Activated naive CD4-positive, alpha-beta T cell (primary cell): ENCODE data around the gene ATP8B3.
"Not testable (repeated sequence)": the region's sequence is repeated elsewhere in the genome, so short reads cannot be mapped to it uniquely, and the experiment has no call there.

Experiments
- DNase-seq, 4 experiments: peaks; one replicate each; lab custom pipeline; 2025; lab: John Stamatoyannopoulos, UW

Gene ATP8B3

DNA sequence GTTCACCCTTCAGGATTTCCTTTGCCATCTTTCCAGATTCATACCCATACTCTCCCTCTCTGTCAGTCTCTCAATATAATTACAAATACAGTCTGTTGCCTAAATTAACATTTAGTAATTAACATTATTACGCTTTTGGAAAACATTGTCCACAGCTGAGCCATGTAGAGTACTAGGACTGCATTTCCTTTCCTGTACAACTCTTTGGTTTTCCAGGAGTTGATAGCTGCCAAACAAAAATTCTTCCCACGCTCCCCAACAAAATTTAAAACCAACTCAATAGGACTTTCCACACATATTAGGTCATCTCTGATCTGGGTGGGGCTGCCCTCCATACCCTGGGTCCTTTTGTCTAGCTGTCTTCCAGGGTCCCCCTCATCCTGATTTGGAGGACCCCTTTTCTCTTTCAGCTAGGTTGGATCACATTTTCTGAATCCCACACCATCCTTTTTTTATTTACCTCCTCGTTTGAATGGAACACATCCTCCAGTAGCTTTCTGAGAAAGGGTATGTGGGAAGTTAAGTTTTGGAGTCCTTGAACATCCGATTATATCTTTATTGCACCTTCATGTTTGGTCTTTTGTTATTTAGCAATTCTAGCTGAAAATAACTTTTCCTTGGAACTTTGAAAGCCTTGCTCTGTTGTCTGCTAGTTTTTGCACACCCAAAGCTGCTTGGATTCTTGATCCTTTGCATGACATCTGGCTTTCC lies 41.1 kb downstream of the ATP8B3 start:
- no peak for DNase-seq

DNA sequence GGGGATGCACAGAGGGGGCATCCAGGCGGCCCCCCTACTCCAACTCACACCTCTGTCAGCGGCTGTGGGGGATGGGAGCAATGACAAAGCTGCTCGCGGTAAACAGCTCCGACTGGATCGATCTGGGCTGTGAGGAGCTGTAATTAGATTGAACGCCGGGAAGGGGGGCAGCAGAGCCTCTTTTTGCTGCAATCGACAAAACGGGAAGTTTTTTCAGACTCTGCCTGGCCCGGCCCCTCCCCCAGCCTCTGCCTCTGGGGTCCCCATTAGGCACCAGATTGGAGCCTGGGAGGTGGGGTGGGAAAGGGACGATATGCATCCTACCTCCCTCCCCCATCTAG lies 42.5 kb downstream of the ATP8B3 start:
- no peak for DNase-seq

DNA sequence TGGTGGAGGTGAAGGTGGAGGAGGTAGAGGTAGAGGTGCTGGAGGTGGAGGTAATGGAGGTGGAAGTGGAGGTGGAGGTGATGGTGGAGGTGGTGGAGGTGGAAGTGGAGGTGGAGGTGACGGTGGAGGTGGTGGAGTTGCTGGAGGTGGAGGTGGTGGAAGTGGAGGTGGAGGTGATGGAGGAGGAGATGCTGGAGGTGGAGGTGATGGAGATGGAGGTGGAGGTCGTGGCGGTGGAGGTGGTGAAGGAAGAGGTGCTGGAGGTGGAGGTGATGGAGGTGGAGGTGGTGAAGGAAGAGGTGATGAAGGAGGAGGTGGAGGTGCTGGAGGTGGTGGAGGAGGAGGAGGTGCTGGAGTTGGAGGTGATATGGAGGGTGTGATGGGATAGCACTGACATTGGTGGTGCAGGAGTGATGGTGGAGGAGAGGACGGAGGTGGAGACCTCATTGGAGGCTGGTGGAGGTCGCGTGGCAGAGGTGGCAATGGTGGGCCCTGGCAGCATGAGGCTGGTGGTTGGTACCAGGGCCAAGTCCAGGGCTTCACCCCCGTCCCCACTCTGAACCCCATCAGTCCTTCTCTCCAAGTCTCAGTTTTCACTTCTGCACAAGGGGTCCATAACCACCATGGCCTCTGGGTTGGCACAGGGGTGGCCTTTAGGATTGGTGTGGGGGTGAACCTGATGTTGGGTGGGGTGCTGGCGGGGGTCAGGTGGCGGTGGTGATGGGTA lies 43.0 kb downstream of the ATP8B3 start:
- no peak for DNase-seq

DNA sequence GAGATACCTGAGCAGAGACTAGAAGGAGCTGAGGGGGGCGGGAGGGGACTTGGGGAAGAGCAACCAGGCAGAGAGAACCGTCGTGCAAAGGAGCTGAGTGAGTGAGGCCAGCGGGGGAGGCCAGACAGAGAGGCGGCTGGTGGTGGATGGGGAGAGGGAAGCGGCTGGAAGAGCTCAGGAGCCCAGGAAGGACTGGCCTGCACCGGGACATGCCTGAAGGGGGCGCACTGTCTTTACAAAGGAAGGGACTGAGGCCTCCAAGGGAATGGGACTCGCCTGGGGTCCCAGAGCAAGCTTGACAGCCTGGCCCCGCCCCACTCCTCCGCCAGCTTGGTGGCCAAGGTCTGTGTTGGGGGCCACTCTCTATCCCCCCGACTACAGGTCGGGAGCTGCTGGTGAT lies 43.8 kb downstream of the ATP8B3 start:
- no peak for DNase-seq

DNA sequence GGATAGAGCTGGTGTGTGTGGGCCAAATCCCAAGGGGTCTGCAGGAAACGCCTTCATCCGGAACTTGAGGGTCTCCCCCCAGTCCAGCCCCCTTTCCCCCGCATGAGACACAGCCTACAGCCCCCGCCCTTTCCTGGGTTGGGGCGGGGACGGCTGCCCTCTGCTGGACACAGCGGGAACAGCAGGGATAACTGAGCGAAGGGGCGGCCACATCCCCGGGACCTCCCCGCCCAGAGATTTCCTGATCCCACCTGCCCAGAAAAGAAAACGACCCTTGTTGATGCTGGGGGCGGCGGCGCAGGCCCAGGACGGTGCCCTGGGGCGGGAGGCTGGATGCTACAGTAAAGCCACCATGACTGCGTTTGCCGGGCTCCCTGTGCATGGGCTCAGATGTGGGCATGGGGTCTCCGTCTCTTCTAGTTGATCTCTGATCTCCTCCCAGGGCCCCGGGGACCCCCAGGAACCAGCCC lies 44.6 kb downstream of the ATP8B3 start:
- peak; percentile 30 to 54 (median 38) for DNase-seq

DNA sequence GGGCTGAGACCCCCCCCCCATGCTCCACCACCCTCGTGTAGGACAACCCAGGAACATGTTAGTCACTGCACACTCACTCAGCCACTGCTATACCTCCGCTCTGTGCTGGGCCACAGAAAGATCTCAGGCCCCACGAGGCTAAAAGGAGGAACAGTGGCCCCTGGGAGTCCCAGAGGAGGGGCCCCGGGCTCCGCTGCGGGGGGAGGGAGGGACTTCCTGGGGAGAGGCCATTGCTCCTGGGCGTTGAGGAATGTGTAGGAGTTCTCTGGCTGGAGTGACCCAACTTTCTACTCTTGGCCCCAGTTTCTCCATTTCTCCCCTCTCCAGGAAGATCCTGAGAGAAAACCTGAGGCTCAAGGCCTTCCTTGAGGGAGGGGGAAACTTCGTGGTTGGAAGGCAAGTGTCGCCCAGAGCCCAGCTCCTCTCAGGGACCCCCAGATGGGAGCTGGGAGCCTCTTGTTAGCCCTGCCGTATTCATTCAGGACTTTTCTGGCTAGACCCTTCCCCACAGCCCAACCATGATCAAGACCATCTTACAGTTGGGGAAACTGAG lies 45.2 kb downstream of the ATP8B3 start:
- DNase-seq, result no peak

DNA sequence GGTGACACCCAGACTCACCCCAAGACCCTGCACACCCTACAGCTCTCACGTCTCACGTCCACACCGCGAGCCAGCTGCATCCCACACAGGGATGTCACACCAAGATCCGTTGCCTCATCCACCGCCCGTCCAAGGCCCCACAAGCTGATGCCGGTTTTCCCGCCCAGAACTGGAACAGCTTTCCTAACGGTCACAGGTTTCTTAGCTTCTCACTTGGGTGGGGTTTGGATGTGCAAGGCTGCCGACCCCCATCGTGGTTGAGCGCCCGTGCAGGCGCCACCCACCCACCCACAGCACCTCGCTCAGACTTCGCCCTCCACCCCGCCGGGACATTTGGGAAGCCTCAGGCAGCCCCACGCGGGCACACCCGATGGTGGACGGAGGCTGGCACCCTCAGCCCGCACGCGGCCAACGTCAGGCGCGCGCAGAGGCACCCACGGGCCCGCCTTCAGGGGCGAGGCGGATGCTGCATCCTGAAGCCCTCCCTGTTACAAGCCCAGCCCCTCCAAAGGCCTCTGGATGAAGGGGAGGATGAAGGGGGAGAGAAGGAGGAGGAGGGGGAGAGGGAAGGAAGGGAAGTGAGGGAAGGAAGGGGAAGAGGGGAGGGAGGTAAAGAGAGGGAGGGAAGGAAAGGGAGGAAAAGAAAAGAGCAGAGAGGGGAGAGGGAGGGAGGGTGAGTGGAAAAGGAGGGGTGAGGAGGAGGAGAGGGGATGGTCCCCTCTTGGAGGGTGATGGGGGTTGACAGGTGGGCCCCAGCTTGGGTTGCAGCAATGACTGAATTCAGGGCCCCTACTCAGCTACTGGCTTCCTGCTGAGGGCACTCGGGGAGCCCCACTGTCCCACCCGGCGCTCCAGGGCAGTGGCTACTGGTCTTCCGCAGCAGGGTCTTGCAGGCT lies 45.9 kb downstream of the ATP8B3 start:
- DNase-seq, result no peak

DNA sequence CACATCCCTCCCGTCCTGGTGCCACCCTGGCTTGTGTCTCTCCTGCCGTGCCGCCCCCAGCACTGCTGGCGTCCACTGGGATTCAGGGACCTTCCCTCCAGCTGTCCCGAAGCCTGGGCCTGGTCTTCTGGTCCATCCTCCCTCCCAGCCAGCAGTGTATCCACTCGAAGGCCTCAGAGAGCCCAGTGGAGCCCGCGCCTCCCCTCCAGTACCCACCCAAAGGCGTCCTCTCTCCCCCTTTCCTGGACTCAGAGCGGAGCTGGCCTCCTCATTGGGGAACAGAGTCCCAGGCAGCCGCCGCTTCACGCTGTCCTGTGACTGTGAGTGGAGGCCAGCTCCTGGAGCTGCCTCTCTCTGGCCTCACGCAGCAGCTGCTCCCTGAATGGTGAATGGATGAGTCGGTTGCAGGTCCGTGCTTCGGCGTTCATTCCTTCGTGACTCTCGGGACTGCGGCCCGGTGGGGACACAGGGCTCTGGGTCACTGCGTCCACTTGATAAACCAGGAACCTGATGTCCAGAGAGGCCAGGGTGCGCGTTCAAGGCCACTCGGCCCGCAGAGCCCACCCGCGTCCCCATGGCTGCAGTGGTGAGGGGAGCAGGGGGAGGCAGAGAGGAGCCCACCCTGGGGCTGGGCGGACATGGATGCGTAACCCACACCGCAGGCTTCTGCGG lies 46.7 kb downstream of the ATP8B3 start:
- DNase-seq, result no peak

DNA sequence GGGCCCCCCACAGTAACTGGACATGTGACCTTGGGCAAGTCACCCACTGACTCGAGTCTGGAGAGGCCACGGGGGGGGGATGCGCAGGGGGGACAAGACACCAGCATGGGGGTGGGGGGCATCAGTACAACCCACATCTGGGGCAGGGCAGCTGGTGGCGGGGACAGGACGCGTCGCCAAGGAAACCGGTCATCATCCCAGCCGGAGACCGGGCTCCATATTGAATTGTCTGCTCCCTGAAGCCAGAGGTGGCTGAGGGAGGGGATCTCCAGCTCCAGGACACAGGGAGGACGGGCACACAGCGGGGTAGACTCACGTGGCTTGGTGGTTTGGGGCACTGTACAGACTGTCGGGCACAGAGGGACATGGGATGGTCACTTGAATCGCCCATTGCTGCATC lies 47.3 kb downstream of the ATP8B3 start:
- DNase-seq, result no peak

DNA sequence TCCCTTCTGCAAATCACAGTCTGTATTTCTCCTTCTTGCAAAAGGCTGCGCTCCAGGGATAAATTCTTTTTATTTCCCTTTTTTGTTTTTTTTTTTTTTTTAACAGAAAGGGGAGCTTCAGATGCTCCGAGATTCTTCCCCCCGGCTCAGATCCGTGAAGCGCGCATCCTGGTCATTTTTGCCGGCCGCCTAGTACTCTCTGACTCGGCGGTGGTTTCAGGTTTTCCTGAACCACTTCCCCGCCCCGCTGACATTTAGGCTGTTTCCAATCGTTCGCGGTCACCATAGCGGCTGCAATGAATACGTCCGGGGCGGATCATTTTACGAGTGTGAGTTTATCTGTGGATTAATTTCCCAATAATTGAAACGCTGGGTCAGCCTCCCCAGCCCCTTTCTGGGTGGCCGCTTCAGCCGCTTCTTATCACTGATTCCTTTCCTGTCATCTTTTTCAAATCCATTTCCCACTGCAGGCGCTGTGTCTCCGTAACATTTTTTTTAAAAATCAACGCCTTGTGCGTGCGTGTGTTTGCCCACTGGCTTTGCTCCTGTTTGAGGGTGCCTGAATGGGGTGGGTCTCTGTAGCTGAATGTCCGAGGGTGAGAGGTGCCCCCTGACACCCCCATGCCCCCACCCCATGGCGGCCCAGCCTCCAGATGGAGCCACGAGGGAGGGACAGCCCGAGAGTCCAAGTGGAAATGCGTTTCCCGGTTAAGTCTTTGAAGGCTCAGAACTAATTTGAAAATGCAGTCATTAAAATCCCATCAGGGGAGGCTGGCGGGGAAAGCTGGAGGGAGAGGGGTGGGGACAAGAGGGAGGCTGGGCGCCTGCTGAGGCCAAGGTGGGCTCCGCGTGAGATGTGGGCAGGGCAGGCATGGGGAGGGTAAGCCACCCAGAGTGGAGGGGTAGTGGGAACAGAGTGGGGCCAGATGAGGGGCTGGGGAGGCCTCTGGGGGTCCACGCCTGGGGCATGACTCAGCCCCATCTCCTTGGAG lies 48.1 kb downstream of the ATP8B3 start:
- DNase-seq, result no peak

DNA sequence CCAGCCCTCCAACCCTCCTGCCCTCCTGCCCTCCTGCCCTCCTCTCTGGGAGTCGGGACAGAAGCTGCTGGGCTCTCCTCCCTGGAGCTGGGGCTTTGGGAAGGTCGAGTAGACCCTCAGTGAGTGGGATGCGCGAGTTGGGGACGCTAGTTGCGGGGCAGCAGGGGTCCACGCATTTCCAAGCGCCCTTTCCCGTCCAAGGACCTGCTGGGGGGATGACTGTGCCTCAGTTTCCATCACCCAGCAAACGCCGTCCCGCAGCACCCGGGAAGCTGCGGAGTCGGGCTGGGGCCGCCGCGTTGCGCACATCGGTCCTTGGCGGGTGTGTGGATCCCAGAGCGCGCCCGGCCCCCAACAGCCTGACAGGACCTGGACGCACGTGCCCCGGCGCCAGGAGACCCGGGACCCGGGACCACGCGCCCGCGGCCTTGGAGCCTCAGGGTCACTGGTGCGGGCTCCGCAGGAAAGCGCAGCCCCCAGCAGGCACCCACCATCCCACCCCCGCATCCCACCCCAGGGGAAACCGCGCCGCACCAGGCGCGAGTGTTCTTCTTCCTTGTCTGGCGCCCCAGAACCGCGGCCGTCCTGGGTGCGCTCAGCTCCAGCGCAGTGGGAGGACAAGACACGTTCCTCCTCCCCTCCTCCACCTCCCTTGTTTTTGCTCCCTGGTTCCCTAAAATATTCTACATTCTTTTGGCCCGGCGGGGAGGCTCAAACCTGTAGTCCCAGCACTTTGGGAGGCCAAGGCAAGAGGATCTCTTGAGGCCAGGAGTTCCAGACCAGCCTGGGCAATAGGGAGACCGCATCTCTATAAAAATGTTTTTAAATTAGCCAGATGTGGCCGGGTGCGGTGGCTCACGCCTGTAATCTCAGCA lies 49.6 kb downstream of the ATP8B3 start:
- no peak for DNase-seq

DNA sequence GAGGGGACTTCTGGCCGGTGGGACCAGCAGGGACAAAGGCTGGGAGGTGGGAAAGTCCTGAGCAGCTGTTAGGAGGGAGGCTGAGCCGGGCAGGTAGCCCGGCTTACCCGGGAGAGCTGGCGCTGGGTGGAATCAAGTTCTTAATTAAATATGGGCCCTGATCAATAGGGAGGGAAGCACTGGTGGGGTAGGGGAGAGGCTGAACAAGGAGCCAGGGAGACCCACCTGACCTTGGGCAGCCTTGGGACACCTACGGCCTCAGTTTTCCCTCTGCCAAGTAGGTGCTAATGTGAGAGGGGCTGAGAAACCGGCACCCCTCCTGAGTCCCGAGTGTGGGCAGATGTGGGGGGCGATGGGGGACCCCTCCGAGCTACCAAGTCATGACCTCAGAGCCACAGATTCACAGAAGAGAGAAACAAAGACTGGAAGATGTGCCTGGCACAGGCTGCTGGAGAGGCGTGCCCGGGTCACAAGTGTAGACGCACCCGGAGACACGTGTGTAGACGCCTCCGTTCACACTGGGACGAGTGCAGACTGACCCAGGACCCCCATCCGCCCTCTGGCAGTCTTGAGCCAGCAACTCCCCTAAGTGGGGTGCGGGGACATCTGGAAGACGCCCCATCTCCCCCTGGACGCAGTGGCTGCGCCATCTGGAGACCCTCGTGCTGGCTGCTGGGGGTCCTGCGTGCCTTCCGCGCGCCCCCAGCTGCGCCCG lies 50.4 kb downstream of the ATP8B3 start:
- no peak for DNase-seq

DNA sequence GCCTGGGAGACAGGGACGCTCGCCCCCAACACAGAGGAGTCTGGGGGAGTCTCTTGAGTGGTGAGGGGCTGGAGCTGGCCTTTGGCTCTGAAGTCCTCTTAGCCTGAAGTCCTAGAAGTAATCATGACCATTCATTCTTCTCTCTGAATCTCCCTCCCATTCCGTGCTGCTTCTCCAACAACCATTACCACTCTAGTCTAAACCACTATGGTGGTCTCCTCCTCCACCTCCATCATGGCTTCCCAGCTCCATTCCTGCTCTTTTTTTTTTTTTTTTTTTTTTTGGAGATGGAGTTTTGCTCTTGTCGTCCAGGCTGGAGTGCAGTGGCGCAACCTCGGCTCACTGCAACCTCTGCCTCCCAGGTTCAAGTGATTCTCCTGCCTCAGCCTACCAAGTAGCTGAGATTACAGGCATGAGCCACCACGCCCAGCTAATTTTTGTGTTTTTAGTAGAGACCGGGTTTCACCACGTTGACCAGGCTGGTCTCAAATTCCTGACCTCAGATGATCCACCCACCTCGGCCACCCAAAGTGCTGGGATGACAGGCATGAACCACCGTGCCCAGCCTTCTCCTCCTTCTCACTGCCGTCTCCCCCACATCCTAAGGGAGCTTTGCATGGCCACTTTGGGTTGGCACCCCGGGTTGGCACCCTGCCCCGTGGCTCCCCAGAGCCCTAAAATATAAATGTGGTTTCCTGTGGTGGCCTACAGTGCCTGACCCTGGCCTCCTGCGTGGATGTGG lies 51.1 kb downstream of the ATP8B3 start:
- not testable (repeated sequence) for DNase-seq

DNA sequence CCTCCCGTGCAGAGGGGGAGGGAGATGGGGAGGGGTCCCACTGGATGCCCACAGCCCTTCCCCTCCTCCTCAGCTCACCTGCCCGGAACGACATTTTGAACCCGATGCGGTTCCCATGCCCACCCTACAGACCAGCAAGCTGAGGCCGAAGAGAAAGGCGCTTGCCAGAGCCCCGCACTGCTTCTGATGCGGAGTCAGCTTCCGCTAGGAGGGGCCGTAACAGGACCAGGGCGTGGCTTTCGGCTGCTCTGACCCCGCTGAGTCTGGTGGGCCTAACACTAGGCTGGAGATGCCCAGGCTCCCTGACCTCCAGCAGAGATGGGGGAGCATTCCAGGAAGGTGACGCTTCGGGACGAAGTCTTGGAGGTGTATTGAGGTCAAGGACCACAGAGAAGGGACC lies 52.1 kb downstream of the ATP8B3 start:
- no peak for DNase-seq

DNA sequence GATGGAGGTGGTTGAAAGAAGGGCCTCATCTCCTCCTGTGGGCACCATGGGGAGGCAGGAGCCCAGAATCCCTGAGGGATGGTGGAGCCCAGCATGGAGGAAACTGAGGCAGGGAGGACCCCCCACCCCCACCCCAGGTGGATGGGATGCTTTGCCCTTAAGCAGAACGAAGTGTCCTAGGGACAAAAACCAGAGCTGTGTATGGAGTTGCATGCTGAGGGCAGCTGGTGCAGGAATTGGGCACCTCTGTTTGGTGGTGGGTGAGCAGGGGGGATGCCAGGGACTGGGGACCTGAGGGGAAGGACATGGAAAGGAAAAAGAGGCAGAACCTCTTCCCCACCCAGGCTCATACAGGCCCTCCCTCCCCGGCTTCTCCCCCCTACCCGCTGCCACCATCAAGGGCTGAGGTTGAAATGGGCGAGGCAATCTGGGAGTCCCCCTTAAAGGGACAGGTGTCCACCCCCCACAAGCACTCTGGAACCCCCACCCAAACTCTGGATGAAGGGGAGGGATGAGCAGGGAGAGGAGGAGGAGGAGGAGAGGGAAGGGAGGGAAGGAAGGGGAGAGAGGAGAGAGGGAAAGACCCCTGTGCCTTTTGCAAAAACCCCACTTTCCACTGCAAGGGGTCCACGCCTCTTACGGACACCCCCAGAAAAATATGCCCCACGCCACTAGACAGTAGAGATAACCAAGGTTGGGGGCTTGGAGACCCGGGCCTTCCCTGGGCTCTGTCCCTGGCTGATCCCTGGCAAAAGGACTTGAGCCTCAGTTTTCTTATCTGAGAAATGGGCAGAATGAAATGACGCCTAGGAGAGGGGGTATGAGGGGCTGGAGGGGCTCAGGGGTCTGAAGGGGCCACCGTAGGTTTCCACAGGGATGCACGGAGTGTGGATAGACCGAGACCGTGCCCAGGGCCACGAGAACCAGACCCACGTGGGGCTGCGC lies 52.8 kb downstream of the ATP8B3 start:
- no peak for DNase-seq

DNA sequence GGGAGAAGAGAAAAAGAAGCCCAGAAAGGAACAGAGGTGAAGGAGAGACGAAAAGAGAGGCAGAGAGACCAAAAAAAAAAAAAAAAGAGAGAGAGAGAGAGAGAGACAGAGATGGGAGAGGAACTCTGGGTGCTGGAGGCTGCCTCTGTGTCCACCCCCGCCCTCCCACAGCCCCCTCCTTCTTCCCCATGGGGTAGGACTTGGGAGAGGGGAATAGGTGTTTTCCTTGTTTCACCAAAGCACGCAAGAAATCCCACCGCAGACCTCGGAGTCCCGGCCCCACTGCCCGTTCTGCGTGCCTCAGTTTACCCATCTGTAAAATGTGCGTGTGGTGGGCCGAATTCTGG lies 53.9 kb downstream of the ATP8B3 start:
- no peak for DNase-seq
